ENCODE measurements around the gene GPR132. TPM values are rescaled to one million over a fixed set of nuclear protein-coding genes. Genes with fewer than 3 reads are reported as not detected.
A peak's percentile ranks its signal among the peaks of the same experiment; 100 is the strongest.

GPR132 gene
- polyA plus RNA-seq, 2 of the 4 experiments (the other 2 are of a cell fraction), result 0.18 to 0.19 TPM

GRCh38 chr14:105059925-105060565 is 5.2 kb downstream of the GPR132 start:
- FAIRE-seq (no peak), ATAC-seq (no peak), DNase-seq (ENCODE audit: low read depth in 1 of 2, low spot score in 1 of 2) (no peak)
- ChIA-PET CTCF (interaction anchor here (0.6 to 8.1 kb wide), 4 partner anchors 8 to 85 kb away, joined by 3 to 88 read pairs (median 3); no protein-coding TSS in a partner anchor), POLR2A (no interaction called here)
- TF ChIP-seq EP300 (IDR thresholded peaks at IDR 0.05), result no peak
- no peak for TF ChIP-seq MAX (IDR thresholded peaks at IDR 0.05)
- TF ChIP-seq KDM5A (IDR thresholded peaks at IDR 0.05), result no peak
- no peak for TF ChIP-seq HOXB13 (CRISPR knock-in tag; IDR thresholded peaks at IDR 0.05; ENCODE audit: low read depth)
- TF ChIP-seq SREBF2 (IDR thresholded peaks at IDR 0.05), result no peak
- no peak for TF ChIP-seq JUNB (IDR thresholded peaks at IDR 0.05)
- TF ChIP-seq CBX8 (IDR thresholded peaks at IDR 0.05), result no peak
- TF ChIP-seq MYC (IDR thresholded peaks at IDR 0.05; ENCODE audit: borderline replicate concordance, low read length), result no peak
- no peak for TF ChIP-seq HOXA7 (CRISPR knock-in tag; IDR thresholded peaks at IDR 0.05)
- no peak for TF ChIP-seq CHD2 (IDR thresholded peaks at IDR 0.05; ENCODE audit: low read length, partially characterized antibody)
- no peak for TF ChIP-seq ELK1 (IDR thresholded peaks at IDR 0.05; ENCODE audit: low read depth, low read length)
- no peak for TF ChIP-seq RNF2 (IDR thresholded peaks at IDR 0.05; ENCODE audit: borderline replicate concordance, low read depth)
- no peak for TF ChIP-seq FOSL2 (IDR thresholded peaks at IDR 0.05)
- TF ChIP-seq FOSL2 (CRISPR knock-in tag; IDR thresholded peaks at IDR 0.05), result no peak
- TF ChIP-seq POLR2A (IDR thresholded peaks at IDR 0.05; ENCODE audit: low read length), result no peak
- TF ChIP-seq ZNF302 (CRISPR knock-in tag; IDR thresholded peaks at IDR 0.05), result no peak
- no peak for TF ChIP-seq TFCP2L1 (CRISPR knock-in tag; IDR thresholded peaks at IDR 0.05)
- TF ChIP-seq RCOR1 (IDR thresholded peaks at IDR 0.05; ENCODE audit: low read depth, low read length), result no peak
- WGBS (ENCODE audit: missing lambda C conversion rate), result 73% methylated on average over 15 of the region's 16 CpGs
- Histone ChIP-seq H3K4me2 (no peak overlapping the region), H3K4me1 (peaks cover 6% of the 10 kb centered on the region), H3K9me3 (no peaks in the 10 kb centered on the region), H3K27ac (no peak overlapping the region), H3K4me3 (no peak overlapping the region)

GRCh38 chr14:105059035-105059924 is 6.0 kb downstream of the GPR132 start:
- CTCF ChIA-PET, result interaction anchor here (0.6 to 8.1 kb wide), 7 partner anchors 9 to 255 kb away, joined by 3 to 88 read pairs (median 3); no protein-coding TSS in a partner anchor
- FAIRE-seq, result no peak
- Histone ChIP-seq H3K27ac (0 out of 6 replicates have a peak overlapping the region, but pooled peaks of 1 of the 2 experiments have one; percentile 19), H3K9me3 (no peaks in the 10 kb centered on the region), H3K4me1 (no peaks in the 10 kb centered on the region), H3K4me2 (no peak overlapping the region), H3K4me3 (no peak overlapping the region)
- DNase-seq (ENCODE audit: low read depth in 1 of 2, low spot score in 1 of 2), result no peak
- POLR2A ChIA-PET, result no interaction called here
- 86% methylated on average over 22 of the region's 22 CpGs for WGBS (ENCODE audit: missing lambda C conversion rate)
- ATAC-seq, result peak; percentile 25 to 28; a peak in 3 of 6 replicates
- TF ChIP-seq CTCF (IDR thresholded peaks at IDR 0.05) (no peak), PHF8 (IDR thresholded peaks at IDR 0.05; ENCODE audit: borderline replicate concordance, low read depth) (no peak), HOXB13 (CRISPR knock-in tag; IDR thresholded peaks at IDR 0.05; ENCODE audit: low read depth) (no peak), CHD2 (IDR thresholded peaks at IDR 0.05; ENCODE audit: low read length, partially characterized antibody) (no peak), MAX (IDR thresholded peaks at IDR 0.05) (no peak), ESRRA (IDR thresholded peaks at IDR 0.05; ENCODE audit: borderline replicate concordance, low read length) (no peak), ZC3H11A (IDR thresholded peaks at IDR 0.05) (no peak), RNF2 (IDR thresholded peaks at IDR 0.05; ENCODE audit: borderline replicate concordance, low read depth) (no peak), BHLHE40 (IDR thresholded peaks at IDR 0.05; ENCODE audit: low read depth, low read length) (no peak), FOXS1 (CRISPR knock-in tag; IDR thresholded peaks at IDR 0.05) (no peak), HMGXB4 (CRISPR knock-in tag; IDR thresholded peaks at IDR 0.05; ENCODE audit: borderline replicate concordance) (no peak), GATA3 (IDR thresholded peaks at IDR 0.05; ENCODE audit: borderline replicate concordance) (no peak), HES2 (IDR thresholded peaks at IDR 0.05) (no peak), ELK1 (IDR thresholded peaks at IDR 0.05; ENCODE audit: low read depth, low read length) (no peak), MAZ (IDR thresholded peaks at IDR 0.05; ENCODE audit: borderline replicate concordance, low read depth, low read length) (no peak), POLR2A (IDR thresholded peaks at IDR 0.05; ENCODE audit: low read length) (no peak), RFX5 (IDR thresholded peaks at IDR 0.05) (no peak)

Data from A549 (cell line).